ENCODE measurements around the gene MORN2. TPM values are rescaled to one million over a fixed set of nuclear protein-coding genes. Genes with fewer than 3 reads are reported as not detected.

MORN2 gene
- total RNA-seq, 2 experiments from 2014 or later = 7.8 to 8.1 TPM

DNA sequence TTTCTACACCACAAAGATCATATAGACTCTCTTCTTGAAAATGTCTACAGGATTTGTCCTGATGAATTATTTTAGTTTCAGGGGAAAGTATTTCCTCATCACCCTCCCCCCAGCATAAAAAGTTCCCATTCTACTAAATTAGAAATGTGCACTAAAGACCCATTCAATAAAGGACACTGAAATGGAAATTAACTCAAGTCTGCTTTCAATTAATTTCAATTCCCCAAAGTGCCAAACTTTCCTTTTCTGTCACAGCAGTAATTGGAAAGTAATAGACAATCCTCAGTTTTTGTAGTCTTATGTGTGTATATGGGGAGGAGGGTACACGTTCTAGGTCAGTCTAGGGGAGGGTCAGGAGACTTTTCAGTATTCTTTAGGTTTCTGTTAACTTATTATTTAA lies 35.4 kb downstream of the MORN2 start:
- Histone ChIP-seq H3K4me2 (ENCODE audit: low read length) (no peak overlapping the region), H3K27ac (ENCODE audit: low read depth, low read length, poor library complexity, severe bottlenecking) (no peak overlapping the region), H2AFZ (ENCODE audit: low read length) (no peak overlapping the region), H3K36me3 (ENCODE audit: insufficient read depth, low read length) (no peaks in the 10 kb centered on the region), H3K4me3 (ENCODE audit: low read depth, low read length, poor library complexity, severe bottlenecking) (no peak overlapping the region), H3K79me2 (ENCODE audit: insufficient read depth, low read depth, low read length) (no peaks in the 10 kb centered on the region), H3K4me1 (ENCODE audit: insufficient read depth, low read length, poor library complexity, severe bottlenecking) (no peaks in the 10 kb centered on the region), H3K9me3 (ENCODE audit: low read length) (no peaks in the 10 kb centered on the region), H3K9me2 (ENCODE audit: insufficient read depth, low read length) (no peaks in the 10 kb centered on the region), H4K20me1 (ENCODE audit: insufficient read depth, low read length) (no peaks in the 10 kb centered on the region)
- no peak for TF ChIP-seq EZH2phosphoT487 (IDR thresholded peaks at IDR 0.05; ENCODE audit: borderline replicate concordance, low read depth, low read length)
- TF ChIP-seq, protein P1, sequence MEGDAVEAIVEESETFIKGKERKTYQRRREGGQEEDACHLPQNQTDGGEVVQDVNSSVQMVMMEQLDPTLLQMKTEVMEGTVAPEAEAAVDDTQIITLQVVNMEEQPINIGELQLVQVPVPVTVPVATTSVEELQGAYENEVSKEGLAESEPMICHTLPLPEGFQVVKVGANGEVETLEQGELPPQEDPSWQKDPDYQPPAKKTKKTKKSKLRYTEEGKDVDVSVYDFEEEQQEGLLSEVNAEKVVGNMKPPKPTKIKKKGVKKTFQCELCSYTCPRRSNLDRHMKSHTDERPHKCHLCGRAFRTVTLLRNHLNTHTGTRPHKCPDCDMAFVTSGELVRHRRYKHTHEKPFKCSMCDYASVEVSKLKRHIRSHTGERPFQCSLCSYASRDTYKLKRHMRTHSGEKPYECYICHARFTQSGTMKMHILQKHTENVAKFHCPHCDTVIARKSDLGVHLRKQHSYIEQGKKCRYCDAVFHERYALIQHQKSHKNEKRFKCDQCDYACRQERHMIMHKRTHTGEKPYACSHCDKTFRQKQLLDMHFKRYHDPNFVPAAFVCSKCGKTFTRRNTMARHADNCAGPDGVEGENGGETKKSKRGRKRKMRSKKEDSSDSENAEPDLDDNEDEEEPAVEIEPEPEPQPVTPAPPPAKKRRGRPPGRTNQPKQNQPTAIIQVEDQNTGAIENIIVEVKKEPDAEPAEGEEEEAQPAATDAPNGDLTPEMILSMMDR (conservative IDR thresholded peaks at IDR 0.05; ENCODE audit: low read length) = no peak
- no peak for DNase-seq (ENCODE audit: low spot score)
- BruUV-seq (replicated peaks) = no TSS peak
- POLR2A ChIA-PET = no interaction called here
- CTCF ChIA-PET (ENCODE audit: unreplicated experiment) = no interaction called here
- intact Hi-C loops (cut with micrococcal nuclease; ENCODE audit: unreplicated experiment) = no loop called here

DNA sequence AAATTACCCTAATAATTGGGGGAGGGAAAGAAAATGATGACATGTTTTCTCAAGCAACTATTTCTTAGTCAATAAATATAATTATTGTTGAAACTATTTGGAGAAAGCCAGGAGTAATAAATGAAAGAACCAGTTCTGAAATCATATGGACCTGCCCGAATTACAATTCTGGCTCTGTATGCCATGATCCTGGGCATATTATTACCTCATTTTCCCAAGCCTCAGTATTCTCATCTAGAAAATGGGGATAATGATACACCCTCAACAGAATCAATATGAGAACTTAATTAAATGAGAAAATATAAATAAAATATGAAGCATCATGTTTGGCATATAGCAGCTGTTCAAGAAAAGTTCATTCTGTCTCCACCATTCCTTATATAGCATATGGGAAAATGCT lies 36.8 kb downstream of the MORN2 start:
- no peak overlapping the region for H2AFZ ChIP-seq (ENCODE audit: low read length)
- H3K9me2 ChIP-seq (ENCODE audit: insufficient read depth, low read length) = no peaks in the 10 kb centered on the region
- CTCF ChIA-PET (ENCODE audit: unreplicated experiment) = no interaction called here
- no TSS peak for BruUV-seq (replicated peaks)
- H3K27ac ChIP-seq (ENCODE audit: low read depth, low read length, poor library complexity, severe bottlenecking) = no peak overlapping the region
- H3K4me1 ChIP-seq (ENCODE audit: insufficient read depth, low read length, poor library complexity, severe bottlenecking) = no peaks in the 10 kb centered on the region
- H3K4me2 ChIP-seq (ENCODE audit: low read length) = no peak overlapping the region
- no peaks in the 10 kb centered on the region for H3K36me3 ChIP-seq (ENCODE audit: insufficient read depth, low read length)
- DNase-seq (ENCODE audit: low spot score) = no peak
- intact Hi-C loops (cut with micrococcal nuclease; ENCODE audit: unreplicated experiment) = no loop called here
- no peaks in the 10 kb centered on the region for H3K79me2 ChIP-seq (ENCODE audit: insufficient read depth, low read depth, low read length)
- no peak overlapping the region for H3K4me3 ChIP-seq (ENCODE audit: low read depth, low read length, poor library complexity, severe bottlenecking)
- TF ChIP-seq, protein P1 (conservative IDR thresholded peaks at IDR 0.05; ENCODE audit: low read length) = no peak
- no peak for TF ChIP-seq EZH2phosphoT487 (IDR thresholded peaks at IDR 0.05; ENCODE audit: borderline replicate concordance, low read depth, low read length)
- H3K9me3 ChIP-seq (ENCODE audit: low read length) = no peaks in the 10 kb centered on the region
- H4K20me1 ChIP-seq (ENCODE audit: insufficient read depth, low read length) = no peaks in the 10 kb centered on the region
- POLR2A ChIA-PET = interaction anchor here (0.5 to 1.3 kb wide), 4 partner anchors 12 to 414 kb away, joined by 3 to 4 read pairs (median 3); no protein-coding TSS in a partner anchor

DNA sequence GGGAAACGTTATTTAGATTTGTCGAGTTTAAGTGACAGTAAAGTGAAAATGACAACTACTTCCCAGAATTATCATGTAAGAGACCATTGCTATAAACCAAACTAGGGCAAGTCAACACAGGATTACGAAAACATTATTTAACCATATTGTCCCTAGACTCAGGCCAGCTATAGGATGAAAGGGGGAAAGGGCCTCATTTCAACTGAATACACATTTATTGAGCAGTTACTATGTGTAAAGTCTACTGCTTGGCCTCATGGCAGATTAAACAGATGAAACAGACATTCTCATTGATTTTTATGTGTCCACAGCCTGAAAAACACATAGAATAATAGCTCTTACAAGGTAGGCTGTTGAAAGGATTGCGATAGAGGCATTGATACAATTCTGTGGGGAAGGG lies 46.6 kb downstream of the MORN2 start:
- intact Hi-C loops (cut with micrococcal nuclease; ENCODE audit: unreplicated experiment) = no loop called here
- TF ChIP-seq EZH2phosphoT487 (IDR thresholded peaks at IDR 0.05; ENCODE audit: borderline replicate concordance, low read depth, low read length) = no peak
- TF ChIP-seq, protein P1 (conservative IDR thresholded peaks at IDR 0.05; ENCODE audit: low read length) = no peak
- Histone ChIP-seq H4K20me1 (ENCODE audit: insufficient read depth, low read length) (no peaks in the 10 kb centered on the region), H3K9me3 (ENCODE audit: low read length) (no peaks in the 10 kb centered on the region), H3K4me3 (ENCODE audit: low read depth, low read length, poor library complexity, severe bottlenecking) (no peak overlapping the region), H2AFZ (ENCODE audit: low read length) (no peak overlapping the region), H3K36me3 (ENCODE audit: insufficient read depth, low read length) (no peaks in the 10 kb centered on the region), H3K79me2 (ENCODE audit: insufficient read depth, low read depth, low read length) (no peaks in the 10 kb centered on the region), H3K4me2 (ENCODE audit: low read length) (no peak overlapping the region), H3K27ac (ENCODE audit: low read depth, low read length, poor library complexity, severe bottlenecking) (no peak overlapping the region), H3K4me1 (ENCODE audit: insufficient read depth, low read length, poor library complexity, severe bottlenecking) (no peaks in the 10 kb centered on the region), H3K9me2 (ENCODE audit: insufficient read depth, low read length) (no peaks in the 10 kb centered on the region)
- ChIA-PET POLR2A (interaction anchor here (0.6 kb wide), 1 partner anchor 747 kb away, joined by 3 read pairs; no protein-coding TSS in a partner anchor), CTCF (ENCODE audit: unreplicated experiment) (no interaction called here)
- BruUV-seq (replicated peaks) = no TSS peak
- no peak for DNase-seq (ENCODE audit: low spot score)

Measured in OCI-LY7 (cell line).